LNCaP clone FGC (cell line): ENCODE results near the gene GALNTL6.
"Not testable (repeated sequence)": the region's sequence is repeated elsewhere in the genome, so short reads cannot be mapped to it uniquely, and the experiment has no call there.

Experiments
- DNase-seq: peaks from one replicate; pipeline ENCODE4 v3.0.0-alpha.2; 2011; ENCODE audit warnings: low read depth
- H3K4me3 ChIP-seq: 2 replicates; pipeline ENCODE4 v1.5.1; 2011; ENCODE audit warnings: mild to moderate bottlenecking, low read depth, low read length, control low read depth
- CTCF ChIP-seq: IDR thresholded peaks from 2 replicates; pipeline ENCODE4 v1.5.1; 2012; ENCODE audit warnings: mild to moderate bottlenecking; ENCODE audit not compliant: control insufficient read depth, insufficient read depth; ENCODE audit errors: extremely low read depth

Gene GALNTL6

GRCh38 chr4:172392741-172393140 lies 579.5 kb downstream of the GALNTL6 start:
- no peak for DNase-seq
- H3K4me3 ChIP-seq, result no peak overlapping the region
- no peak for TF ChIP-seq CTCF

GRCh38 chr4:172393220-172393619 lies 580.0 kb downstream of the GALNTL6 start:
- TF ChIP-seq CTCF, result no peak
- no peak for DNase-seq

GRCh38 chr4:172404676-172405075 lies 591.5 kb downstream of the GALNTL6 start:
- DNase-seq, result no peak
- no peak overlapping the region for H3K4me3 ChIP-seq
- TF ChIP-seq CTCF, result no peak

More at GRCh38 chr4:172393220-172393619, 580.0 kb downstream of the GALNTL6 start:
- H3K4me3 ChIP-seq, result no peak overlapping the region

DNA sequence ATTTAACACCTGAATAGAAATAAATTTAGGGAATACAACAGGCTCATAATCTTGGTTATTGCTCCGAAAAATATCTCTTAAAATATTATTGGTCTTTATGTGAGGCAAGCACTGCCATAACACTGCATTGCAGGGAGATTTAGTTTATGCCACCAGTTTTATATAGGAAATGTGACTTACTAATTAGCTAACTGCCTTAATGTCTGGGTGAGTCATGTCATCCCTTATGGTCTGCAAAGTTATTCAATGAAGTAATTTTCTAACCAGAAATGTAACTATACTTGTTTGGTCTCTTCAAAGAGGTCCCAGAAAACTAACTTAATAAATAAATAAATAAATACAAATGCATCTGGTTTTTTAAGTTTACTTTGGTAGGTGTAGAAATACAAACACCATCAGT lies 597.2 kb downstream of the GALNTL6 start:
- no peak for DNase-seq
- no peak for TF ChIP-seq CTCF
- H3K4me3 ChIP-seq, result no peak overlapping the region

GRCh38 chr4:172411149-172411548 lies 597.9 kb downstream of the GALNTL6 start:
- DNase-seq, result peak; percentile 62
- no peak for TF ChIP-seq CTCF

GRCh38 chr4:172412851-172413580 lies 599.8 kb downstream of the GALNTL6 start:
- TF ChIP-seq CTCF, result no peak
- DNase-seq, result no peak
- H3K4me3 ChIP-seq, result no peak overlapping the region

More at GRCh38 chr4:172411149-172411548, 597.9 kb downstream of the GALNTL6 start:
- no peak overlapping the region for H3K4me3 ChIP-seq

DNA sequence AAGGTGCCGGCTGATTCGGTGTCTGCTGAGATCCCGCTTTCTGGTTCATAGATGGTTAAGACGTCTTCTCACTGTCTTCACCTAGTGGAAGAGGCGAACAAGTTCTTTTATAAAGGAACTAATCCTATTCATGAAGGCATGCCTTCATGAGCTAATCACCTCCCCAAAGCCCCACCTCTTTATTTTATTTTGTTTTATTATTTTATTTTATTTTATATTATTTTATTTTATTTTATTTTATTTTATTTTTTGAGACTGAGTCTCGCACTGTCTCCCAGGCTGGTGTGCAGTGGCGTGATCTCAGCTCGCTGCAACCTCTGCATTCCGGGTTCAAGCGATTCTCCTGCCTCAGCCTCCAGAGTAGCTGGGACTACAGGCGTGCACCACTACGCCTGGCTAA lies 615.8 kb downstream of the GALNTL6 start:
- not testable (repeated sequence) for DNase-seq, H3K4me3 ChIP-seq
